HG03108 (cell line): Measurements from ENCODE around the gene SYCP2.
A peak's percentile ranks its signal among the peaks of the same experiment; 100 is the strongest.
"Not testable (repeated sequence)": the region's sequence is repeated elsewhere in the genome, so short reads cannot be mapped to it uniquely, and the experiment has no call there.

Experiments
- ATAC-seq: cut with Tn5 transposase; IDR thresholded peaks from one replicate; pipeline ENCODE4 v1.9.1; 2021; ENCODE audit warnings: moderate library complexity; ENCODE audit not compliant: unreplicated experiment

SYCP2 gene

GRCh38 chr20:59933296-59933848, at the start of gene SYCP2:
SYCP2 (minus strand) TSS chr20:59933637; CDS start chr20:59922413, 11,224 bp downstream.
- ATAC-seq = no peak

GRCh38 chr20:59983076-59983475, 49.6 kb upstream of the SYCP2 start:
- no peak for ATAC-seq

- no peak for ATAC-seq
Observed at GRCh38 chr20:59977086-59977485, 43.6 kb upstream of the SYCP2 start.

- no peak for ATAC-seq
Observed at GRCh38 chr20:59976156-59976782, 42.8 kb upstream of the SYCP2 start.

GRCh38 chr20:59972037-59972801, 38.8 kb upstream of the SYCP2 start:
- no peak for ATAC-seq

- no peak for ATAC-seq
Observed at GRCh38 chr20:59971428-59971827, 38.0 kb upstream of the SYCP2 start.

GRCh38 chr20:59966428-59966827, 33.0 kb upstream of the SYCP2 start:
- ATAC-seq = no peak

GRCh38 chr20:59962155-59962554, 28.7 kb upstream of the SYCP2 start:
- ATAC-seq = no peak

GRCh38 chr20:59961423-59961822, 28.0 kb upstream of the SYCP2 start:
- ATAC-seq = no peak

GRCh38 chr20:59958626-59959025, 25.2 kb upstream of the SYCP2 start:
- ATAC-seq = no peak

- ATAC-seq = no peak
Observed at GRCh38 chr20:59958123-59958522, 24.7 kb upstream of the SYCP2 start, which contains the start of gene CDH26. CDH26 (plus strand) TSS chr20:59958423; CDS start chr20:59958727, 304 bp downstream.

- not testable (repeated sequence) for ATAC-seq
Observed at GRCh38 chr20:59957568-59957967, 24.1 kb upstream of the SYCP2 start.

- no peak for ATAC-seq
Observed at GRCh38 chr20:59955131-59955796, 21.8 kb upstream of the SYCP2 start.

- ATAC-seq = no peak
Observed at GRCh38 chr20:59954718-59955117, 21.3 kb upstream of the SYCP2 start.

GRCh38 chr20:59949911-59950310, 16.5 kb upstream of the SYCP2 start:
- no peak for ATAC-seq

- ATAC-seq = peak; percentile 56
Observed at GRCh38 chr20:59948828-59949720, 15.6 kb upstream of the SYCP2 start.

GRCh38 chr20:59948212-59948611, 14.8 kb upstream of the SYCP2 start:
- ATAC-seq = no peak

GRCh38 chr20:59947376-59947775, 13.9 kb upstream of the SYCP2 start:
- no peak for ATAC-seq

GRCh38 chr20:59945731-59946130, 12.3 kb upstream of the SYCP2 start:
- no peak for ATAC-seq

- ATAC-seq = no peak
Observed at GRCh38 chr20:59945175-59945574, 11.7 kb upstream of the SYCP2 start.

- ATAC-seq = no peak
Observed at GRCh38 chr20:59944726-59945125, 11.3 kb upstream of the SYCP2 start.
